ENCODE measurements around the gene PCSK5.
"Not testable (repeated sequence)": the region's sequence is repeated elsewhere in the genome, so short reads cannot be mapped to it uniquely, and the experiment has no call there.

PCSK5 gene

GRCh38 chr9:75963321-75963720, 72.8 kb downstream of the PCSK5 start:
- not testable (repeated sequence) for DNase-seq (ENCODE audit: low read depth)

- DNase-seq (ENCODE audit: low read depth): no peak
Observed at GRCh38 chr9:75964427-75964826, 74.0 kb downstream of the PCSK5 start.

GRCh38 chr9:75965231-75965630, 74.8 kb downstream of the PCSK5 start:
- DNase-seq (ENCODE audit: low read depth): no peak

DNA sequence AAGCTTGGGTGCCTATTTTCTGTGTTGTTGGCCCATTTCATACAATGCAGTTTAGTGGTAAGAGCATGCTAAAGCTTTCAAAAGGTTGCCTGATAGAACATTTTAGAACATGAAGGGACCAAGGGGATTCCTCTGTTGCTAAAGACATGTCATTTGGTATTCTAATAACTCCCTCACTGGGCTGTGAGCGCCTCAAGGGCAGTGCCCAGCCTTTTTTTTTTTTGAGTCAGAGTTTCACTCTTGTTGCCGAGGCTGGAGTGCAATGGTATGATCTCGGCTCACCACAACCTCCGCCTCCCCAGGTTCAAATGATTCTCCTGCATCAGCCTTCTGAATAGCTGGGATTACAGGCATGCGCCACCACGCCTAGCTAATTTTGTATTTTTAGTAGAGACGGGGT, 77.1 kb downstream of the PCSK5 start:
- no peak for DNase-seq (ENCODE audit: low read depth)

- no peak for DNase-seq (ENCODE audit: low read depth)
Observed at GRCh38 chr9:75974016-75974766, 83.7 kb downstream of the PCSK5 start.

GRCh38 chr9:75975071-75975470, 84.6 kb downstream of the PCSK5 start:
- no peak for DNase-seq (ENCODE audit: low read depth)

- DNase-seq (ENCODE audit: low read depth): no peak
Observed at GRCh38 chr9:75976549-75976948, 86.1 kb downstream of the PCSK5 start.

DNA sequence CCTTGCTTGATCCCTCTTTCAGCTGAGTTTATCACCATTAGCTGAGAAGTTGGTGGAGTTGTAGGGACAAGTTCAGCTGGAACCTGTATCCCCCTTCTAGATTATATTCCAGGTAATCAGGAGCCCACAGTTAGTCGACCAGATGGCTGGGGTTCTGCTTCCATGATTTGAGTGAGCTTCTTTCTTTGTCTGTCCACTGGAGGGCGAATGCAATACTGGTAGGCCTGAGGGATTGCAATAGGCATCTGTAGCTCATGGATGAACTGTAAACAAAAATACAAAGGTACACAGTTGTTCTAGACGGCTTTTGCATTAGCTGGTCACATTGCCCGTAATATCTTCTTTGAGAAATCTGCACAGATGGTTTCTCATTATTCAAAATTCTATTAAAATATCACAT, 88.9 kb downstream of the PCSK5 start:
- no peak for DNase-seq (ENCODE audit: low read depth)

DNA sequence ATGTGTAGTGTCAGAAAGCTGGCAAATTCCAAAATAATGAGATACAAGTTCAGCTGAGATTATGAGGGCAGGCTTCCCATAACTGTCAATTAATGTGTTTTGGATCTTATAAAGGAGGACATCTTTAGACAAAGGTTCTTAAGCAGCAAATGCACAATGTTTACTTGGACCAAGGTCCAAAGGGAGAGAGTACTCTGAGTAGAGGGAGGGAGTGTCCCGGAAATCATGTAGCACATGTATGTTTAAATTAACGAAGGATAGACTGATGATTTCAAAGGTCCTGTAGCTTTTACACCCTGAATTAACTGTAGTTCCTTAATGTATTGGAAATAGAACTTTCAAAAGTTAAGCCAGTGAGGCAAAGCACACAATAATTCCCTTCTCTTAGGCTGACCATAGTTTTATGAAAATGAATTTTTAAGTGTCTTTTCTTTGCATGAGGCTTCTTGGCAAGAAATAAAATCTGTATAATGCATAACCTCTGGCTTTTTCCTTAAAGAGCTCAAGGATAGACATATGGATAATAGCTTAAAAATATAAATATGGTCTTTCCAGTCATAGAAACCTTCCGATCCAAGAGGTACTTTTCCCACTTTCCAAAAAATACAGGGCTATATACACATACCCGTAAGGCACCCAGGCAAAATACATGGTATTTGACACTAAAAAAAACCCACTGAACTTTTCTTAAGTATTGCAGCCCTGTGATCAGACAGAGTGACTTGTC, 93.0 kb downstream of the PCSK5 start:
- DNase-seq (ENCODE audit: low read depth): no peak

DNA sequence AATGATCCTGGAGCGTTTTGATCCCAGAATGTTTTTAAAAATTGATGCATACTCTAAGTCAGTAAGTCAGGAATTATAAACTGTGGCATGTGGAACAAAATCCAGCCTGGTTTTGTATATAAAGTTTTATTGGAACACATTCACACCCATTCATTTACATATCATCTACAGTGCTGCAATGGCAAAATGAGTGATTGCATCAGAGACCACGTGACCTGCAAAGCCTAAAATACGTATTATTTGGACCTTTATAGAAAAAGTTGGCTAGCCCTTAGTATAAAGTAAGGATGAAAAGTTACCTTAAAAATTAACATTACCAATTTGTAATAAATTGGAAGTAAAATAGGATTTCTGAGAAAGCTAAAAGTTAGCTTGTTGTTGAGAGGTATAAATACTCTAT, 95.0 kb downstream of the PCSK5 start:
- no peak for DNase-seq (ENCODE audit: low read depth)

DNA sequence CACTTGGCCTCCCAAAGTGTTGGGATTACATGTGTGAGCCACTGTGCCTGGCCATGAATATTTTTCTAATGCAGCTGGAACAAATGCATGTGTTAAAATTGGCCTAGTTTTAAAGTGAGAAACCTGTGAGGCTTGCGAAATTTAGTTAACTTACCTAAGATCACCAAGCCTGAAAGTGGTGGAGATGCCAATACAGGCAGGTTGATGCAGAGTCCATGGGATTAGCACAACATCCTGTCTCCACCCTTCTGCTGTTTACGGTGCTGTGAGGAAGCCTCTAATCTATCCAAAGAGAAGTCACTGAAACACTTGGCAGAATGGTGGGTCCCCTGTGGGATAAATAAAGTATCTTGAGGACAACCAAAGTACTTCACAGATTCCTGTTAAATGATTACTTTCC, 98.2 kb downstream of the PCSK5 start:
- DNase-seq (ENCODE audit: low read depth): no peak

DNA sequence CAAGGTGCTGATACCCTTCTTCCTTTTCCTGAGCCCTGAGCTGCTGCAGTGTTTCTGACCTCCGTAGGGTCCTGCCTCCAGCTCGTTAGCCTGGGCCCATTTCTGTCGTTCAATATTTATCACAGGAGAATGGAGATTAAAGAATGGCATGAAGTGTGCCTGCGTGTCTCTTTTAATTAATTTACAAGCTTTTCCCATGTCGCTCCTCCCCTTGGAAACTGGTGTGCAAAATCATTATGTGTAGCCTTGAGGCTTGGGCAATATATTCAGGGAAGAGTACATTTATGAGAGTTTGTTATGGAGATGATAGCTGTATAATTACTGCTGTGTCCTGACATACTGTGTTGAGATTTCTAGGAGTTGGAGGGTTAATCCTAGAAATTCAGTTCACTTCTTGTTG, 99.7 kb downstream of the PCSK5 start:
- DNase-seq (ENCODE audit: low read depth): no peak

DNA sequence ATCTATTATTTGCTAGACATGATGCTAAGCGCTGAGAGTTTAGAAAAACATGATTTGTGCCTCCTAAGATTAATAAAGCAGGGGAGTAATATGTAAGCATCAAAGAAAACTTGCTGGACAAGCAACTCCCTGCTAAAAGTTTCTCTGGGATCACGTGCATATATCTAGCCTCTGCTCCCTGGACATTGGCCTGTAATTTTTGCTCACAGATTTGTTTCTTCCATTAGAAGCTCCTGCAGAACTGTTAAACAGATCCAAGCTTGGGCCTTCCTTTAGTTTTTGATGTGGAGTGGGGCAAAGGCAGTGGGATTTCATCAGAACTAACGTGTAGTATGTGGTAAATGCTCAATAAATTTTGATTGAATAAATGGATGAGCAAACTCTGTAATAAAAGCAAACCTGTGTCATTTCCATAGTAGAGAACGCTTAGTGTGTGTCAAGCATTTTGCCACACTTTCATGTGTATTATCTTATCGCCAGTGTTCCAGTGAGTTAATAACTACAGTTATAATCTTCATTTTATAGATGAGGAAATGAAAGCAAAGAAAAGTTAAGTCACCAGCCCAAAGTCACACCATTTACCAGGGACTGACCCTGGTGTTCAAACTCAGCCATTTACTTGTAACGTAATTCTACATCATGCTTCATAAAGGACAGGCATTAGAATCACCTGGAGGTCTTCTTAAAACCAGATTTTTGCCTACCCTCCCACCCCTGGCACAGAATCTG, 100.3 kb downstream of the PCSK5 start:
- no peak for DNase-seq (ENCODE audit: low read depth)

DNA sequence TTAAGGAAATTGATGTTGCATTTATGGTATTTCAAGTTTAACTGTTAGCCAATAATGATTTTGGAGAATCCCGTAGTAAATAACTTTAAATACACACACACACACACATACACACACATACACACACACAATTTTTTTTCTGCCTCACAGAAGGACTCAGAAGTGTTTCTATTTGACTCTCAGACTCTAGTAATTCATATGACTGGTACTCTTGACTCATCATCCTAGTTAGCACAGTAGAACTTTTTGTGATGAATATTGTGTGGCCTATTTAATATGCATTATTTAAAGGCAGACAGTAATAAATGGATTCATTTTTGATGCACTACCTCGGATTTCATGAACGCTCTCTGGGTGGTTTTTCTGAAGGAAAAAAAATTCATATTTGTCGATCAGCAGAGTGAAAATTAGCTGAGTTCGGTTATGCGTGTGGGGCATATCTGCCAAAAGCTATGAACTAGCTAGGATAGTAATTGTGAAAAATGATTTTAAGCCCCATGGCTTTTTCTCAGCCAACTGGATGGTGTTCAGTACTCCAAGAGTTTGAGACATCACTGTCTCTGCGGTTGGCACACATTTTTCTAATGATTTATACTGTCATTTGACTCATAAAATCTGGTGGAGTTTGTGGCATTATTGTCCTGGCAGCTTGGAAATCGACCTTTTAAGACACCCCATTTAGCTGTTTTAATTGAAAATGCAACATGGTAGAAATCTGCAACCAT, 102.2 kb downstream of the PCSK5 start:
- DNase-seq (ENCODE audit: low read depth): no peak

DNA sequence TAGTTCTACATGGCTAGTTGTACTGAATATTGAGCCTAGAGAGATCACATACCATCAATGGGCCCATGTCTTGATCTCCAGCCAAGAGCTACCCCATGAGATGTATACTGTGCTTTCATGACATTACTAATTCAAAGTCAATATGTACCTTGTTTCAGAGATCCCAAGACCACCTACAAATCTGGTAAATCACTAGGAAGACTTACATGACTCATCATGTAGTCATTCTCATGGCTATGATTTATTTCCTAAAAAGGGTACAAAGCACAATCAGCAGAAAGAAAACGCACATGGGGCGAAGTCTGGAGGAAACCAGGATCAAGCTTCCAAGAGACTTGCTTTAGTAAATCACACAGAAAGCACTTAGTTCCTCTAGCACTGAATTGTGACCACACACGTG, 103.0 kb downstream of the PCSK5 start:
- no peak for DNase-seq (ENCODE audit: low read depth)

GRCh38 chr9:75995066-75995465, 104.6 kb downstream of the PCSK5 start:
- no peak for DNase-seq (ENCODE audit: low read depth)

- no peak for DNase-seq (ENCODE audit: low read depth)
Observed at GRCh38 chr9:75996726-75997125, 106.3 kb downstream of the PCSK5 start.

- no peak for DNase-seq (ENCODE audit: low read depth)
Observed at GRCh38 chr9:75997206-75997605, 106.7 kb downstream of the PCSK5 start.

DNA sequence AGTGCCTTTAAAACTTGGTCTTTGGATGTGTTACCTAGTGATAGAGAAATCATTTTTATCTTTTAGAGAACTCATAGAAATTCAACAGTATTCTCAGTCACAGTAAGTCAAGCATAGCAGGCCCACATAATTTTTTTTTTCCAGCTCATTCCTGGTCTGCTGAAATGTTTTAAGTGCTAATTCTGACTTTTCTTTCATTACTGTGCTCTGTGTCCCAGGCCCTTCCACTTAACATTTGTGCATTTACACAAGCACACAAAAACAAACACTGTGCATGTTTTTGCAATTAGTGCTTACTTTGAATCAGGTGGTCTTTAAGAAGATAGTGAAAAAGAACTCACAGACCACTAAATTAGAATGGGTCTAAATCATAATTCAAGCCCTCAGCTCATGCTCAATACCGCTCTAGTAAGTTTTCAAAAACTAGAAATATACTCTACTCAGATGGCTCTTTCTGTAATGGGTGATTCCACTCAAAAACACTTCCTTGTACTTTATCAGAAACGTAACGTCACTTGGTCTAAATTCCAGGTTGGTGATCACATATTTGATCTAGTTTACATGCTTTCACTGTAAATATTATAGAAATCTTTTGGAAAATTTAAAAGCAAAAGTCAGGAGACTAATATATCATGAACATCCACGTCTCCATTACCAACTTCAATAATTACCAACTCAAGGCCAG, 107.8 kb downstream of the PCSK5 start:
- DNase-seq (ENCODE audit: low read depth): no peak

DNA sequence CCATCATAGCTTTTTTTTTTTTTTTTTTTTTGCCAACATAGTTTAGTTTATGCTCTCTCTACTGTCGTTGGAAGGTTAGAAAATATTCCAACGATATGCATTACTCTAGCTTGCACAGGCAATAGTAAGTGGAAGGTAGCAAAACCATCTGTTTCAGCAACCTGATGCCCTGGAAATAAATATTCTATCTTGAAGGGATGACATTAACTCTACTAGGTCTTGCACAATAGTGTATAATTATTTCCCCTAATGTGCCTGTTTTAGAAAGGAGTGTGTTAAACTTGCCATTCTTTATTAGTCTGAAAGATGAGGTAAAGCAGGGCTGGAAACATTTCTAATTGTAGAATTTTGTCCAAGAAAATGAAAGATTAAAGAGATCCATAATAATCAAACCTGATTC, 111.0 kb downstream of the PCSK5 start:
- no peak for DNase-seq (ENCODE audit: low read depth)

DNA sequence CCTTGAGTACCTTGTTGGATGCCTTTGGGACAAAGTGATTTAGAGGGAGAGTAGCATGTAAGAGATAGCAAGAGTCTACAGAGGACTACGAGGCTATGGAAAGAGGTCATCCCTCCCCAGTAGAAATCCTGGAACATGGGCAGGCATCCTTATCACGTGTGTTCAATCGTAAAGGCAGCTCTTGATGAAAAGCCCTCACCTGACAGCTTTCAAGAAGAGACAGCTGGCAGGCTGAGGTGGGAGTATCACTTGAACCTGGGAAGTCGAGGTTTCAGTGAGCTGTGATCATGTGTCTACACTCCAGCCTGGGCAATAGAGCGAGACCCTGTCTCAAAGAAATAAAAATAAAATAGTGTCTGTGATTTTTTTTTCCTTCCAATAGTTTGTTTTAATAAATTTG, 112.6 kb downstream of the PCSK5 start:
- DNase-seq (ENCODE audit: low read depth): no peak

DNA sequence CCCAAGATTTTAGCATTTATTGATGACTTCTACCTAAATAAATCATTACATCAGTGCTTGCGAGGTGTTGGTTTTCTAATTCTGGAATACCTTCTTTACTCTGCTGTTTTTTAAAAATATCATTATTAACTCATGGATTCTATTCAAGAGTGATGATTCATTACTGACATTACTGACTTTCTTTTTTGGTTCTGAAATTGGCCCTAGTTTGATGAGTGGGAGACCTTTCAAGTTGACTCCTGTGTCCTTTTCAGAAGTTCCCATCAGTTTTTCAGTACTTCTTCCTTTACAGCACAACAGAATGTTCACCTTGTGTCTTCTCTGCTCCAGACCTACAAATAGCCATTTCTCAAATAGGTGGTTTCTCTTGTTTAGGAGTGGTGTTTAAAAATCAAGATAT, 114.1 kb downstream of the PCSK5 start:
- no peak for DNase-seq (ENCODE audit: low read depth)
